GM15510 (cell line): ENCODE results near the gene FSHR.

Source experiments
- POLR2A ChIP-seq: IDR thresholded peaks from 3 replicates; pipeline ENCODE4 v1.6.1; 2011; ENCODE audit warnings: borderline replicate concordance; ENCODE audit not compliant: insufficient read length; ENCODE audit errors: extremely low read depth

Gene FSHR

DNA sequence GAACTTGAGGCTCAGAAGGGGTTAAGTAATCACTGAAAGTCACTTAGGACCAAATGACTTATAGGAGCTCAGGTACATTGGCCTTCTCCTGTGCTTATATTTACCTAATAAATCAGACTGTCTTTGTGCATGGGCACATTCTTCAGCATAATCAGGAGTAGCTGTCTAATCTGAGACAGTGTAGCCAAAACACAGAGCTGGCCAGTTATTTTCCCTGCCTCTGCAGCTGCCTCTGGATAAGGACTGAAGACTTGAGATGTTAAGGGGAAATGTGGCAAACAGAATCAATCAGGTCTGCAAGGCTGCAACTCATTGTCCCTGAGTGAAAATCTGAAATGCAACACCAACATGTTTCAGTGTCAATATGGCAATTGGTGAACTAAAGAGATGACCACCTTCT, 1.5 kb downstream of the FSHR start:
- TF ChIP-seq POLR2A = no peak

DNA sequence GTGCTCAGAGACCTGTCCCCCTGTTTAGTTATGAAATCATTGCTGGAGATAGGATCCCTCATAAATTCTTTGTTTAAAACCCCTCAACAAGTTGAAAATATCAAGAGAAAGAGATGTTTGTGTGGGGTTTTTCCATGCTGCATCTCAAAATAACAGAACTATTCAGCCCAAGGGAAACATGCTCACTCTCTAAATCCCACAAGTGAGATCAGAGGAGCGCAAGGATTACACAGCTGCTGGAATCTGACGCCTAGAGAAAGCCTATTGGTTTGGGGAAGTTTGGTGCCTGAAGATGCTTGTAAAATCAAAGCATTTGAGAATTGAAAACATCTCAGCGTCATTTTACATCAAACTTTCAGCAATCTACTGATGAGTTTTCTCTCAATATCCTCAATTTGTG, 7.9 kb downstream of the FSHR start:
- no peak for TF ChIP-seq POLR2A

DNA sequence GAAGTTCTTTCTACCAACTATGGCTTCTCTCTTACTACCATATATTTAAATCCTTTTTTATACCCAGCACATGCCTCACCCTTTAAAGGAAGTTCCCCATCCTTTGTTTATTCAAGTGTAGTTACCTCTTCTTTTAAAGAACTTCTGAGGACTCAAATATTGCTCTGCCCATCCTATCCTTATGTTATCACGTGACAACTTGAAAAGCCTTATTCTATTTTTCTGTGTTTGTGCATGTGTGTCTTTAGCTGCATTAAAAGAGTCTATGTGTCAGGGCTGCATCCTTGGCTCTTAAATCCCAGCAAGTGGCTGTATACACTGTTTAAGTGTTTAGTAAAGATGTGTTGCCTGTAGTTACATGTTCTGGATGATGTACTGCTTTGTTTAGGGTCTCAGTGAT, 22.5 kb downstream of the FSHR start:
- TF ChIP-seq POLR2A = no peak

DNA sequence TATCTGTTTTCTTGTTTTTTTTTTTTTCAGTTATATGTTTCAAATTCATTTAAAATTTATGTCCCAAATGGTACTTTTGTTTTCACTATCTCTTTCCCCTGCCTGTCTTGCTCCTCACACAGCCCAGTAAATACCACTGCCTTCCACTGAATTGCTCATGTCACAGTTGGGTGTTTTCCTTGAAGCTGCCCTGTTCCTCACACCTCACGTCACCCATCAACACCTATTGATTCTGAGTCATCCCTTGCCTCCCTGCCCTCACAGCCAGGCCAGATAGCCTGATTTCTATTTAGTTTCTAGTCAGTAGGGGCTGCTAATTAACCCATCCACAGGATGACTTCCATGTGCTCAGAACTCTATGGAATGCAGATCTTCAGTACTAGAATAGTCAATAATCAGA, 25.3 kb downstream of the FSHR start:
- no peak for TF ChIP-seq POLR2A

DNA sequence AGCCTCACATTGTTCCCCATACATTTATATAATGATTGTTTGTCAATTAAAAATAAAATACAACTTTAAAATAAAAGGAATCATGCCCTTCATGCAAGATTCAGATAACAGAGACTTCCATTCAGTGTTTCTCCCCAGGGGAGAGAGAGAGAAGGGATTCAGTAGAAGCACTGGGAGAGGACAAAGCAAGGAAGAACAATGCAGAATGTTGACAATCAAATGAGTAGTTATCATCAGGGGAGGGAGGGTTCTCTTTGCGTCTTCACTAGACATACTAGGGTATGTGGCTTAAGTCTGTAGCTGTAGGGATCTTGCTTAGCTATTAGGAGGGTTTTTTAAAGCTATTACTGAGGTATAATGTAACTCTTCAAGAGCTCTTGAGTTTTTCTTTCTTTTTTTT, 30.7 kb downstream of the FSHR start:
- no peak for TF ChIP-seq POLR2A

DNA sequence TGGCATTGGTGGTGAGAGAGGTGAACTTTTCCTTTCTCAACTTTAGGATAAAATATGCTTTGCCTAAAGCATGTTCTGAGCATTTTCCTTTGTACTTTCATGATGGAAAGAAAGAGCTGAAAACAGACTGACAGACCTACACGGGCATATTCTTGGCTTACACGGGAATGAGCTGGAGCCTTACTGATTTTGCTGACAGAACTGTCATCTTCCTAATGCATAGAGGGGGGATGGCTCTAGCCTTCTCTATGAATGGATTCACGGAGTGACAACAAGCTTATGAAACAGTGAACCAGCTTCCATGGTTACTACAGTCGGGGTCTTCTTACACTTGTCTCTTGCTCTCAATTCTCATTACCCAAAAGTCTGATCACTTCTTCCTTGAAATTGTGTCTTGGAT, 32.2 kb downstream of the FSHR start:
- TF ChIP-seq POLR2A = no peak

DNA sequence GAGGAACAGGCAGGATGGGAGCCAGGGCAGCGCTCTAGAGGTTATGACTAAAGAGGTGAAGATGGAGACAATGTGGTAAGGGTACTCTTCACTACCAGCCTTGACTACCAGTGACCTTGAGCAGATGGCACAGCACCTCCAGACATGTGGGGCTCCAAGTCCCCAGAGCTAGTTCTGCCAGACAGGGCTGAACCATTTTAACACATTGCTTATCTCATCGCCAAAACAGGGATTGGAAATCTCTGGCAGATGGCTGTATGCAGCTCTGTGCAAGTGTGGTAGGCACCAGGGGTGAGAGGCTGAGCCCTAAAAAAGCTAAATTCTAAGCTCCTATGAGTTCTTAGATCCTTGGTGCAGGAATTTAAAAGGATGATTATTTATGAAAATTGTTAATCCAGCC, 41.3 kb downstream of the FSHR start:
- TF ChIP-seq POLR2A = no peak

DNA sequence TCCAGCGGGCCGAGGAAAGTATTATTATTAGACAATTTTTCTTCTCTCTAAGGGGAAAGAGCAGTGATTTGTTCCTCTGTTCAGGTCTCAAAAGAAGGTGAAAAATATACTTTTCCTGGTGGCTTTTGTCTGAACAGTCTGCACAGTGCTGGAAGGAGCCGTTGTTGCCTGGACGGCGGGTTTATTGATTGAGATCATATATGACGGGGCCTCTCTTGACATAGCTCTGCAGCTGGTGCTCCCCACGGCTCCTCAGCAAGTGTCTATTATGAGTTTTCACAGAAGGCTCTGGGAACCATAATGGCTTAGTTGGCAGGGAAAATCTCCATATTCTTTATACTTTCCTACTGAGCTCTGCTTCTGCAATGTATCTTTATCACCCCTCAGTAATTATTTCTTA, 42.9 kb downstream of the FSHR start:
- TF ChIP-seq POLR2A = no peak

DNA sequence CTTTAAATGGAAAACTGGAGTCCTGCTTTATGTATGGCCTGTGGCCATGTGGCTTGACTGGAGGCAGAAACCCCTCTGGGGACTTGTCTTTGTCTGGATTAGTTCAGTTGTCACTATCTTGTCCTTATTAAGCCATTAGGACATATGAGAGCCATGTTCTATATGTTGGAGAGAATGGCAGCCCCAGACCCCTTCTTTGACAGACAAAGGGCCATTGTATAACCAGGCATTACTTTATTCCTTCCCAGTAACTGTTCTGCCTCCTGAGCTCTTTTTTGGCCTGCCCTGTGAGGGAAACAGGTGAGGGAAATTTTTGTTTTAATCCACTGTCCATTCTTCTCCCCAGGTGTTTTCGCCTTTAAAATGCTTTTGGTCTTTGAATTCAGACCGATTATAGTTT, 43.3 kb downstream of the FSHR start:
- TF ChIP-seq POLR2A = no peak

DNA sequence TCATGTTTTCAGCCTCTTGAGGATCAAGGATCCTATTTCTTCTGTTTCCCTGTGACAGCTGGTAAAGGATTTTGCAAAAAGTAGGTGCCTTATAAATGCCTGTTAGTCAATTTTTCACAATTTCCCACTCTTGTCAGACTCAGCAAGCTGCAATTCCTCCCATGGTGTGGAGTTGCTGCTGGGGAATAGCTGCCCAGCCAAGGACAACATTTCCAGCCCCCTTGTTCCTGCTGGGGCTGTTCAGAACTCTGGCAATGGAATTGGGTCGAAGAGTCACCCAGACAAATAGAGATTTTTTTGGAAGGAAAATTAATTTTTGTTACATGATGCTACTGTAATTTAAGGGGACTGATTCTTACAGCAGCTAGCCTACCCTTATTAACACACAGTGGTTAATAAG, 43.7 kb downstream of the FSHR start:
- TF ChIP-seq POLR2A = no peak

DNA sequence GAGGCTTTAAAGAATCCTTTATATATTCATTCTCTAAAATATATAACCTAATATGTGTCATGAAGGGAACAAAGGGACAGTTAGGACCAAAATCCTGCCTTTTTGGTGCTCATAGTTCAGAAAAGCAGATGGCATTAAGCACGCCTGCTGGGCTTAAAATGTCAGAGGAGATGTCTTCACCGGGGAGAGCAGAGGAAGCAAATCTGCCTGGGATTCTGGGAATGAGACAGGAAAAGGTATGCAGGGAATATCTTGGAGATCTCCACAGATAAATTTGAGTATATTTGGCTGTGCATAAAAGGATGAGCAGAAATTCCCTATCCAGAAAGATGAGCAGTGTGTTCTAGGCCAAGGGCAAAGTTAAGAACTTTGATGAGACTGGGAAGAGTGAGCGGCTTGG, 45.5 kb downstream of the FSHR start:
- no peak for TF ChIP-seq POLR2A

DNA sequence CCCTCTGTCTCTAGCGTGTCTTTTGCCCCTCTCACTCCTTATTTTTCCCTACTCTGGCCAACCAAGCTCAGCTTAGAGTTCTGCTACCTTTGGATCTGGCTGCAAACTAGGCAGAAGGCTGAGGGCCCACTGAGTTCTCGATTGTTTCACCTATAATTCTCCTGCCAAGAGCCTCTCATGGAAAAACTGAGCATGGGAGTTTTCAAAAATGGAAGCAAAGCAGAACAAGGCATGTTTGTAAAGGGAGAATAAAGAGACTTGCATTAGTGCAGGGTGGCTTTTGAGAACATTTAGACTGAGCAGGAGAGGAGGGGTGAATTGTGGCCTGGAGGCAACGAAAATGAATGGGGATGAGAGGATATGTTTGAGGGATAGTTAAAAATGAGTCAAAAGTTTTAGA, 45.9 kb downstream of the FSHR start:
- TF ChIP-seq POLR2A = no peak

DNA sequence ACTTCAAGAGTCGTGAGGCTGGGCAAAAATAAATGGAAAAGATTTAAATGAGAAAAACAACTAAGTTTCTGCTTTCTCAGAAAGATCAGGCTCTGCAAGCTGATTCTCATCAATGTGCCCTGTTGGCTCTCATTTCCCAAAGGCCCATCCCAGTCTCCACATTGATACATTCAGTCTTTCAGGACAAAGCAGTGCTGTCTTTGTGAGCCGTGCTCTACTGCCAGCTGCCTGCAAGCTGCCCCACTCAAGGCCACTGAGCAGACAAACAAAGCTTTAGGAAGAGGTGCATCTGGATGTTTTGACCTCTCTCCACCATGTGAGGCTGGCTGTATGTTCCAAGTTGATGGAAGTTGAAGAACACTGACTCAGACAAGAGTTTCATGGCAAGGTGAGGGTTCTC, 48.8 kb downstream of the FSHR start:
- no peak for TF ChIP-seq POLR2A

DNA sequence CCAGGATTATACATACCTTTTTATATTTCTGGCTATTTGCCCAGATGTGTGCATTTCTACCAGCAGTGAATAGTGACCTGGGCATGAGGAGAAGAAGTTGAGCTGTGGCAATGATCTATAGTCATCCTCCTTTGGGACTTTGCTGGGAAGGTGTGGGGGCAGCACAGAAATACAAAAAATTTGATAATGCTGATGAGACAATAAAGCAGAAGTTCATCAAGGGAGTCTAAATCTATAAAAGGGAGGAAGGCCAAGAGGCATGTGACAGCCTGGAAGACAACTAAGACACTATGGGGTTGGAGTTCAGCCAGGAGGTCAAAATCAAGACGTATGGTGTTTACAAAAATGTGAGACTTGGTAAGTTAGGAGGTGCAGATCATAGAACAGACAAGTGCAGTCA, 52.2 kb downstream of the FSHR start:
- no peak for TF ChIP-seq POLR2A

DNA sequence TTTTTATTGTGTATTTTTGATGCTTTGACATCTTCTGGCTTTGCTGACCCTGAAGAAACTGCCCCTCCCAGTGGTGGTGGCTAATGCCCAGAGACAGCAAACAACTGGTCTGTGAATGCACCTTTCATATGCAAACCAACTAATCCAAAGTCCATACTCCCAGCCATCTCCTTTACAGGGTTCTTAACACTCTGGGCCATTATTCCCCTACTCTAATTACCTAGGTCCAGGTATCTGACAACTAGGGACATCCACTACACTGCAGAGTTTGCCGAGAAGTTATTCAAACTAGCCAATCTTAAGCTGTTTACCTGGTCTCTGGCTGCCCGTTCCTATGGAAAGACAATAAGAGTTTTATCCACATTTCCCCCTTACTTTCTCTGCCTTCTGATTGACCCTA, 73.6 kb downstream of the FSHR start:
- TF ChIP-seq POLR2A = no peak

DNA sequence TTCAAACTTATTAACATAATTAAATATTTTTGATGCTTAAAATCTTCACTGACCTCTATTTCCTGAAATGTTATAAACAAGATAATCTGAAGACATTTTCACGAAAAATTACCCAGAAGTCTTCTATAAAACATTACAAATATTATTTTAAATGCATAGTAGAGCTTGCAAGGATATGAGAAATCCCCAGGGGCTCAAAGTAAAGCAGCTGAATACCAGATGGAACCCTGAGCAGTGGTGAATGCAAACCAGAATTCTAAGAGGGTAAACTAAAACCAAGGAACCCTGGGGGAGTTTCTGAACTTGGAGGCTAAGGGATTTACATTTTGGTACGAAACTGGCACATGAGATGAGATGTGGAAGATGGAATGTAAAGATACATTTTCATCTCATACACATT, 83.6 kb downstream of the FSHR start:
- no peak for TF ChIP-seq POLR2A

DNA sequence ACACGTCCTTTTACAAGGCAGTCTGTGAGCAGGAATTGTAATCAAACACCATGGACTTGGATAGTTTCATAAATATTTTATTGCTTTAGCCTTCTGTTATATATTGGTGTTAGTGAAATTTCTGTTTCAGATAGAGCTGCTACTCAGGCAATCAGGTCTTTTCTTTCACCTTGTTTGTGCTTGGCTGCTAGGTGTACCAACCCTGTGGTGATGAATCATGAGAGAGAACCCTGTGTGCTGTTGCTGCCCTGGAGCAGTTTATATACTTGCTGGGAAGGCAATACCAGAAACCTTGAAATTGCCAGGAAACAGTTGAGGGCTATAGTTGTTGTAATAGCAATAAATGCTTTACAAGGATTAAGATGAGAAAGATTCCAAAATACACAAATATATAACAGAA, 84.5 kb downstream of the FSHR start:
- no peak for TF ChIP-seq POLR2A
